ENCODE results near the gene A4GALT. TPM values are rescaled to one million over a fixed set of nuclear protein-coding genes. Genes with fewer than 3 reads are reported as not detected.
"Not testable (repeated sequence)": the region's sequence is repeated elsewhere in the genome, so short reads cannot be mapped to it uniquely, and the experiment has no call there.

Gene A4GALT
- 76.1 TPM for total RNA-seq
- long read RNA-seq, transcript A4GALT-202 (3 exons, 1,956 nt) = minor isoform, 17 of 224 reads
- long read RNA-seq, transcript A4GALT-206 (3 exons, 2,141 nt) = major isoform, 90 of 224 reads
- long read RNA-seq, transcript A4GALT-201 (2 exons, 2,019 nt) = minor isoform, 7 of 224 reads
- long read RNA-seq, partial matches to known transcripts = 15 of 224 reads
- long read RNA-seq, other reads (novel, unspliced or antisense) = 91 of 224 reads

- DNase-seq (peak; percentile 57), ATAC-seq (ENCODE audit: poor library complexity) (peak; percentile 80)
- intact Hi-C loops (cut with DNase I) = no loop called here
These were observed at the start of gene A4GALT for GRCh38 chr22:42720263-42721044. TSS of gene A4GALT (minus strand) at chr22:42720870. CDS start at chr22:42693951, 26,919 bp downstream.

GRCh38 chr22:42770448-42770726 lies 49.7 kb upstream of the A4GALT start:
- ATAC-seq (ENCODE audit: poor library complexity) (no peak), DNase-seq (no peak)
- intact Hi-C loops (cut with DNase I) = no loop called here

GRCh38 chr22:42769574-42770447 lies 49.1 kb upstream of the A4GALT start:
- ATAC-seq (ENCODE audit: poor library complexity) (peak; percentile 56), DNase-seq (peak; percentile 71)
- intact Hi-C loops (cut with DNase I) = no loop called here

GRCh38 chr22:42769238-42769573 lies 48.5 kb upstream of the A4GALT start:
- intact Hi-C loops (cut with DNase I) = no loop called here
- no peak for ATAC-seq (ENCODE audit: poor library complexity)
- no peak for DNase-seq

- DNase-seq (no peak), ATAC-seq (ENCODE audit: poor library complexity) (no peak)
- intact Hi-C loops (cut with DNase I) = no loop called here
These were observed 47.8 kb upstream of the A4GALT start for GRCh38 chr22:42768385-42769035.

GRCh38 chr22:42766860-42767259 lies 46.2 kb upstream of the A4GALT start:
- intact Hi-C loops (cut with DNase I) = no loop called here
- ATAC-seq (ENCODE audit: poor library complexity) (peak; percentile 34), DNase-seq (no peak)

GRCh38 chr22:42764895-42765363 lies 44.3 kb upstream of the A4GALT start:
- ATAC-seq (ENCODE audit: poor library complexity) (no peak), DNase-seq (no peak)
- intact Hi-C loops (cut with DNase I) = no loop called here

GRCh38 chr22:42763965-42764480 lies 43.4 kb upstream of the A4GALT start:
- DNase-seq (no peak), ATAC-seq (ENCODE audit: poor library complexity) (no peak)
- intact Hi-C loops (cut with DNase I) = no loop called here

- ATAC-seq (ENCODE audit: poor library complexity) (no peak), DNase-seq (no peak)
- intact Hi-C loops (cut with DNase I) = no loop called here
These were observed 40.3 kb upstream of the A4GALT start for GRCh38 chr22:42760806-42761565.

- ATAC-seq (ENCODE audit: poor library complexity) (no peak), DNase-seq (no peak)
- intact Hi-C loops (cut with DNase I) = no loop called here
These were observed 38.4 kb upstream of the A4GALT start for GRCh38 chr22:42758931-42759629.

- intact Hi-C loops (cut with DNase I); ATAC-seq (ENCODE audit: poor library complexity); DNase-seq: not testable (repeated sequence)
These were observed 34.9 kb upstream of the A4GALT start for GRCh38 chr22:42755553-42755952.

GRCh38 chr22:42755121-42755520 lies 34.5 kb upstream of the A4GALT start:
- intact Hi-C loops (cut with DNase I); DNase-seq; ATAC-seq (ENCODE audit: poor library complexity): not testable (repeated sequence)

- intact Hi-C loops (cut with DNase I) = no loop called here
- peak; percentile 19 for ATAC-seq (ENCODE audit: poor library complexity)
- DNase-seq = no peak
These were observed 34.0 kb upstream of the A4GALT start for GRCh38 chr22:42754658-42755057.

- intact Hi-C loops (cut with DNase I) = no loop called here
- DNase-seq (no peak), ATAC-seq (ENCODE audit: poor library complexity) (peak; percentile 32)
These were observed 32.2 kb upstream of the A4GALT start for GRCh38 chr22:42752912-42753311.

- peak; percentile 9 for ATAC-seq (ENCODE audit: poor library complexity)
These were observed 31.6 kb upstream of the A4GALT start for GRCh38 chr22:42752230-42752746.

GRCh38 chr22:42750421-42750820 lies 29.8 kb upstream of the A4GALT start:
- ATAC-seq (ENCODE audit: poor library complexity); intact Hi-C loops (cut with DNase I): not testable (repeated sequence)

More at GRCh38 chr22:42752230-42752746, 31.6 kb upstream of the A4GALT start:
- DNase-seq = no peak
- intact Hi-C loops (cut with DNase I) = no loop called here

More at GRCh38 chr22:42750421-42750820, 29.8 kb upstream of the A4GALT start:
- DNase-seq = not testable (repeated sequence)

Data from Right ventricle myocardium superior (tissue), 1 donor.